ENCODE measurements around the gene PLGLB2. TPM values are rescaled to one million over a fixed set of nuclear protein-coding genes. Genes with fewer than 3 reads are reported as not detected.
"Not testable (repeated sequence)": the region's sequence is repeated elsewhere in the genome, so short reads cannot be mapped to it uniquely, and the experiment has no call there.

Gene PLGLB2
- 1 to 10 TPM; 2.3 to 8.8 (median 5.7) TPM for polyA plus RNA-seq (ENCODE audit: insufficient read length in 4 of 4)

GRCh38 chr2:87747791-87748190 lies at the start of gene PLGLB2:
TSS of gene PLGLB2 (plus strand) at chr2:87748087. CDS start at chr2:87748154, 67 bp downstream.
- DNase-seq (ENCODE audit: low read depth in 4 of 4, low spot score in 2 of 4): not testable (repeated sequence)

DNA sequence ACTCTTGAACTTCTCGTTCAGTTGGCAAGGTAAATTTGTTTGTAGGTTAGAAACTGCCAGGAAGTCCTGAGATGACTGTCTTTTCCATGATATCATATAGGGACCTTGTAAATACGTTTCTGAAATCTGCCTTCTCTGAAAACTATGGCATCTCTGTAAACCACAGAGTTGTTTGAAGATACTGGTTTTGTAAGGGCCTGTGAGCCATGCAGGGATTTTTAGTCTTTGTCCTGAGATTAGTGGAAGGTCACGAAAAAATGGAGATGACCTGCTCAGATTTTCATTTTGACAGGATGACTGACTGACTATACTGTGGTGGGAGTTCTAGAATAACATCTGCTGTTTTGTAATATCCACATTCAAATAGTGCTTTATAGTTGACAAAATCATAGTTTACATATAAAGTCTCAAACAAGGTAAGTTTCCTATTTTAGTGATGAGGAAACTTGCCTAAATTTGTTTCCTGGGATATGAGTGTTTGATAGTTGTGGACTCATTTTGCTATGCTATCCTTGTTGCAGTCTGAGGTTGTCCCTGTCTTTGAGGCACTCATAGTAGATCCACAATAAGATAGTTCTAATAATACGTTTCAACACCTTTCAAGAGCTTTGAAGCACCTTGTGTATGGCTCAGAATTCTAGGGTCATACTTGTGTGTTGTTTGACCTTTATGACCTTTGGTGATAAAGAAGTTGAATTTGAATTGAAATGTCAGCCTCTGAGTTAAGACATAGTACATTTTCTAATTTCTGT lies 43.1 kb upstream of the PLGLB2 start:
- DNase-seq (ENCODE audit: low read depth in 4 of 4, low spot score in 2 of 4): not testable (repeated sequence)

- DNase-seq (ENCODE audit: low read depth in 4 of 4, low spot score in 2 of 4): not testable (repeated sequence)
Observed at GRCh38 chr2:87708368-87708767, 39.5 kb upstream of the PLGLB2 start.

GRCh38 chr2:87727940-87728599 lies 19.8 kb upstream of the PLGLB2 start:
- DNase-seq (ENCODE audit: low read depth in 4 of 4, low spot score in 2 of 4): not testable (repeated sequence)

DNA sequence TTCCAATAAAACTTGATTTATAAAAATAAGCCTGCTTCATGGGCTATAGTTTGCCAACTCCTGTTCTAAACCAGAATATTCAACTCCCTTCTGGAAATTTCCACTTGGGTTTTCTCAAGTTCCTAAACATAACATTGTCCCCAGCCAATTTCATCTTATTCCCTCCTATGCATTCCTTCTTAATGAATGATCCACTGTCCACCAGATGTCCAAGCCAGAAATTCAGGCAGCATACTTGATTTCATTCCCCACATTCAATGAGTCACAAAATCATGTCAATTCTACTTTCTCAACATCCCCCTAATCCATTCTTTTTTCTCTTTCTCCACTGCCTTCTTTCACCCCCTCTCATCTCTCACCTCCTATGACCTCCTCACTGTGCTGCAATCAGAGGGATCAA lies 7.0 kb upstream of the PLGLB2 start:
- not testable (repeated sequence) for DNase-seq (ENCODE audit: low read depth in 4 of 4, low spot score in 2 of 4)

DNA sequence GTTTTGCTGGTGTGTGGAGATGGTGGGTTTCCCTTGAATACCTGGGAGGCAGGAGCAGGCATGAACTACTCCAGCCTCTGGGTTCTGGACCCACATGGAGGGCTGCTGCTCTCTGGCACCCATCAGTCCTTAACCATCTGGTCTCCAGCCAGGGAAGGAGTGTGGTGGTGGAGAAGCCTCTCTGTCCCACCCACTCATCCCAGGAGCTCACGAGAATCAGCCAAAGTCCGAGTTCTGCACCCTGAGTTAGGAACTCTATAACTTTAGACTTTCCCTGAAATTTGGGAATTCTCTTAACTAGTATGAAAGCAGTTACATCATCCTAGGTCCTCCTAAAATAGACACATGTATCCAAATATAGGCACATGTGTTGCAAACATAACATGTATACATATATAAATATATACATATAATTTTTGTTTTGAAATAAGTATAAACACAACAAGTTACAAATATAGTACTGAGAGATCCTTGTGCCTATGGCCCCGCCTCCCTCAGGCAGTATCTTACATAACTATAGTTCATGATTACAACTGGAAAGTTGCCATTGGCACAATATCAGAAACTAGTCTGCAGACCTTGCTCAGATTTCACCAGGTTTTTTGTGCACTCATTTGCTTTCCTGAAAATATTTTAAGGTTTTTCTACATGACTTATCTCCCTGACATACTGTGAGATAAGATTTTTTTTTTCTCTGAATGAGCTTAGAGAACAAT lies 5.3 kb upstream of the PLGLB2 start:
- DNase-seq (ENCODE audit: low read depth in 4 of 4, low spot score in 2 of 4): not testable (repeated sequence)

DNA sequence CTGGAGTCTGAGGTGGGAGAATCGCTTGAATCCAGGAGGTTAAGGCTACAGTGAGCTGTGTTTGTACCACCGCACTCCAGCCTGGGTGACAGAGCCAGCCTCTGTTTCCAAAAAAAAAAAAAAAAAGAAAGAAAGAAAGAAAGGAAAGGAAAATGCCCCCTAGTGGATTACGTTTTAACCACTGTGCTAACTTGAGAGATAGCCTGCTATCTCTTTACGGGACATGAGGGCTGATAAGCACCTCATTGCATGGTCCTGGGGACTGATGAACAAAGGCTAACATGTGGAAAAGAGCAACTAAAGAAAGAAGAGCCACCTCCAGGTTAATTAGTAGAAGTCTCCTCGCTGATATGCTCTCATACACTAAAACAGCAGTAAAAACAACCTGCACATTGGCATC lies 4.2 kb upstream of the PLGLB2 start:
- not testable (repeated sequence) for DNase-seq (ENCODE audit: low read depth in 4 of 4, low spot score in 2 of 4)

GRCh38 chr2:87745353-87745951 lies 2.4 kb upstream of the PLGLB2 start:
- DNase-seq (ENCODE audit: low read depth in 4 of 4, low spot score in 2 of 4): not testable (repeated sequence)

DNA sequence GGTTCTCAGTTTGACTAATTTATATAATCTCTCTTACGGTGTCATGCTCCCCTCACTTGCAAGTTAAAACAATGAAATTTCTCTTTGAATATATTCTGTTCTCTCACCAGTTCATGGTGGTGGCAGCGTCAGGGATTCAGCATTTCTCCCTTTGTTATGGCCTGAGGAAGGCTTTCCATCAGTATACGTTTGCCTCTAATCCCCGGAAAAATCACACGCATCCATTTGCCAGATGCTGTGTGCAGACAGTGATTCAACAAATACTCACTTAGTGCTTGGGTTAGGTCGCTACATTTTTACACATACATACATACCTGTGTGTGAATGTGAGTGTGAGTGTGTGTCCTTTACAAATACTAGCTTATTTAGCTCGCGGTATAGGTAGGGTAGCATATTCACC lies 637 bp downstream of the PLGLB2 start:
- not testable (repeated sequence) for DNase-seq (ENCODE audit: low read depth in 4 of 4, low spot score in 2 of 4)

GRCh38 chr2:87750560-87750959 lies 2.7 kb downstream of the PLGLB2 start:
- DNase-seq (ENCODE audit: low read depth in 4 of 4, low spot score in 2 of 4): not testable (repeated sequence)

DNA sequence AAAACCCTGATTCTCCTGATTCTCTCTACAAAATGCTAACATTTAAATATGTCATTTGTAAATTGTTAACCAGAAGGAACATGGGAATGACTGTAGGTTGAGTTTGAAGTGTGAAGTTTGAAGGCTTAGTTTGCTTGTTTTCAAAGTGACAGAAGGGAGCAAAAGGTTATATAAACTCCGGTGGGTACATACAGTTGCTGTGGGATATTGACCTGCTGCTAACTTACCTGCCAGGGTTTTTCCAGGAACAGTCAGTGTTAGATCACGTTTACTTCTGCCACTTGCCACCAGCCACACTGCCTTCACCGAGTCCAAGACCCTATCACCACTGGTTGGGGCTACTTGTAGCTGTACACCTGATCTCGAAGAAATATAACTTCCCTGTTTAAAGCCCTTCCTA lies 6.9 kb downstream of the PLGLB2 start:
- DNase-seq (ENCODE audit: low read depth in 4 of 4, low spot score in 2 of 4): not testable (repeated sequence)

Other genes with a start within 250 kb of the PLGLB2 start
- 1 to 10 TPM; 1.5 to 9.1 (median 4.2) TPM for gene RGPD2, start 77.7 kb downstream of the PLGLB2 start, polyA plus RNA-seq (ENCODE audit: insufficient read length in 4 of 4)